HCT116 (cell line): ENCODE data around the gene GRIK4. TPM values are rescaled to one million over a fixed set of nuclear protein-coding genes. Genes with fewer than 3 reads are reported as not detected.

Experiments used
- ATAC-seq: fragments of 200-7000 bp; cut with Tn5 transposase; 2 replicates; pipeline ENCODE4 v1.9.1; 2020; ENCODE audit warnings: mild to moderate bottlenecking, moderate library complexity
- BruUV-seq: library from RNA; stranded (reverse); fragments of 400-500 nt; replicated peaks from 2 replicates; lab custom pipeline; 2021; lab: Mats Ljungman, UMichigan
- CTCF ChIA-PET: fragments of 300-600 bp; sonication (Branson Sonifier 250); formaldehyde crosslinking; loops from one replicate; lab custom pipeline; 2021; ENCODE audit warnings: antibody characterized with exemption; lab: Charles Lee
- POLR2A ChIA-PET: fragments of 300-600, 350-600 bp; sonication (Branson Sonifier 250); formaldehyde crosslinking; loops from one replicate; lab custom pipeline; 2021; ENCODE audit warnings: antibody characterized with exemption; lab: Charles Lee
- RAD21 ChIA-PET, 2 experiments: fragments of 300-600 bp; sonication (Branson Sonifier 250); formaldehyde crosslinking; loops; one replicate each; lab custom pipeline; 2023; ENCODE audit warnings: low total read pairs in 2 of 2; ENCODE audit not compliant: uncharacterized antibody in 2 of 2, unreplicated experiment in 2 of 2, low non-redundant PET in 1 of 2; lab: Charles Lee
- DNase-seq: peaks from one replicate; pipeline ENCODE4 v3.0.0-alpha.2; 2010; ENCODE audit warnings: low read depth, low spot score
- H2AFZ ChIP-seq: fragments of 200-600 bp; shearing (Covaris generic), sonication (generic); 2 replicates; pipeline ENCODE4 v1.6.1; 2017; ENCODE audit warnings: low read depth, mixed run types, mixed read lengths, antibody characterized with exemption, low read length; ENCODE audit not compliant: poor library complexity, severe bottlenecking
- H3K27ac ChIP-seq: 2 replicates; pipeline ENCODE4 v1.5.1; 2012; ENCODE audit warnings: low read depth, low read length
- H3K27me3 ChIP-seq: fragments of 200-600 bp; sonication (generic); 2 replicates; pipeline ENCODE4 v1.6.1; 2016; ENCODE audit warnings: mixed run types, low read length, mixed read lengths; ENCODE audit not compliant: insufficient read depth
- H3K36me3 ChIP-seq, 2 experiments: fragments of 200-500 bp in 1 of 2; fragments of 200-600 bp in 1 of 2; sonication (Bioruptor generic) in 1 of 2; sonication (generic) in 1 of 2; 2 replicates each; pipeline versions ENCODE4 v1.5.1 to v1.6.1; 2014 to 2016; ENCODE audit warnings: low read length in 2 of 2, inconsistent platforms in 1 of 2, mixed read lengths in 1 of 2, mixed run types in 1 of 2; ENCODE audit not compliant: insufficient read depth in 2 of 2, control insufficient read depth in 1 of 2
- H3K4me1 ChIP-seq, 2 experiments: fragments of 200-600 bp in 1 of 2; sonication (generic) in 1 of 2; 2 replicates each; pipeline versions ENCODE4 v1.5.1 to v1.6.1; 2012 to 2017; ENCODE audit warnings: low read length in 2 of 2, inconsistent platforms in 1 of 2, mild to moderate bottlenecking in 1 of 2, mixed read lengths in 1 of 2, mixed run types in 1 of 2, moderate library complexity in 1 of 2; ENCODE audit not compliant: insufficient read depth in 2 of 2, control insufficient read depth in 1 of 2
- H3K4me2 ChIP-seq: fragments of 200-600 bp; sonication (generic); 2 replicates; pipeline ENCODE4 v1.6.1; 2017; ENCODE audit warnings: mixed run types, low read length, mixed read lengths
- H3K4me3 ChIP-seq, 2 experiments: fragments of 200-600 bp in 1 of 2; sonication (generic) in 1 of 2; replicated peaks in 1 of 2; 2 replicates each; pipeline ENCODE4 v1.5.1; 2011 to 2016; ENCODE audit warnings: low read length in 2 of 2, control low read depth in 1 of 2, low read depth in 1 of 2, mild to moderate bottlenecking in 1 of 2, mixed read lengths in 1 of 2, mixed run types in 1 of 2
- H3K79me2 ChIP-seq: fragments of 200-600 bp; sonication (generic); 2 replicates; pipeline ENCODE4 v1.6.1; 2017; ENCODE audit warnings: mild to moderate bottlenecking, mixed run types, low read length, moderate library complexity, mixed read lengths; ENCODE audit not compliant: insufficient read depth
- H3K9ac ChIP-seq: fragments of 200-600 bp; sonication (generic); 2 replicates; pipeline ENCODE4 v1.6.1; 2016; ENCODE audit warnings: low read length, mixed read lengths
- H3K9me2 ChIP-seq: fragments of 200-600 bp; sonication (generic), shearing (Covaris generic); 2 replicates; pipeline ENCODE4 v1.6.1; 2017; ENCODE audit warnings: mixed run types, mild to moderate bottlenecking, moderate library complexity; ENCODE audit not compliant: insufficient read depth
- H3K9me3 ChIP-seq, 2 experiments: fragments of 200-500 bp in 1 of 2; fragments of 200-600 bp in 1 of 2; sonication (Bioruptor generic) in 1 of 2; sonication (generic) in 1 of 2; 2 replicates each; pipeline ENCODE4 v1.6.1; 2014 to 2017; ENCODE audit warnings: low read length in 2 of 2, mixed read lengths in 2 of 2, inconsistent platforms in 1 of 2, low read depth in 1 of 2, mild to moderate bottlenecking in 1 of 2, mixed run types in 1 of 2, moderate library complexity in 1 of 2; ENCODE audit not compliant: control insufficient read depth in 1 of 2, insufficient read depth in 1 of 2
- H4K20me1 ChIP-seq: fragments of 200-600 bp; sonication (generic), shearing (Covaris generic); 2 replicates; pipeline ENCODE4 v1.6.1; 2017; ENCODE audit warnings: mixed run types, mild to moderate bottlenecking, moderate library complexity; ENCODE audit not compliant: insufficient read depth
- ATF3 ChIP-seq: IDR thresholded peaks from 2 replicates; pipeline ENCODE4 v1.6.1; 2012
- CBX3 ChIP-seq: IDR thresholded peaks from 2 replicates; pipeline ENCODE4 v1.6.1; 2012; ENCODE audit warnings: low read depth
- CEBPB ChIP-seq: IDR thresholded peaks from 2 replicates; pipeline ENCODE4 v1.6.1; 2012; ENCODE audit warnings: low read depth
- EGR1 ChIP-seq: IDR thresholded peaks from 2 replicates; pipeline ENCODE4 v1.6.1; 2012; ENCODE audit warnings: low read depth
- ELF1 ChIP-seq: IDR thresholded peaks from 2 replicates; pipeline ENCODE4 v1.6.1; 2012; ENCODE audit warnings: low read depth, borderline replicate concordance
- EZH2 ChIP-seq: fragments of 200-600 bp; sonication (generic); IDR thresholded peaks from 2 replicates; pipeline ENCODE4 v1.6.1; 2017; ENCODE audit warnings: antibody characterized with exemption, mixed run types
- EZH2phosphoT487 ChIP-seq: fragments of 200-600 bp; IDR thresholded peaks from 2 replicates; pipeline ENCODE4 v1.6.1; 2018; ENCODE audit warnings: antibody characterized with exemption, borderline replicate concordance
- REST ChIP-seq: IDR thresholded peaks from 2 replicates; pipeline ENCODE4 v1.6.1; 2012; ENCODE audit warnings: low read depth
- SIN3A ChIP-seq: IDR thresholded peaks from 2 replicates; pipeline ENCODE4 v1.6.1; 2012; ENCODE audit warnings: low read depth
- YY1 ChIP-seq: IDR thresholded peaks from 2 replicates; pipeline ENCODE4 v1.6.1; 2011; ENCODE audit warnings: low read length, low read depth, moderate library complexity, mild to moderate bottlenecking; ENCODE audit not compliant: insufficient replicate concordance; ENCODE audit errors: extremely low read depth
- intact Hi-C: fragments of 100-400 bp; cut with micrococcal nuclease; formaldehyde crosslinking; loops from 2 replicates; pipeline ENCODE4 v1.10.0; 2022
- total RNA-seq: library from RNA; stranded (reverse); gene quantifications from one replicate; pipeline ENCODE4 v1.2.1, GENCODE V29; 2021; ENCODE audit not compliant: unreplicated experiment
- TF ChIP-seq, protein P1 (sequence below), 3 experiments: fragments of 200-600 bp in 1 of 3; sonication (generic) in 1 of 3; IDR thresholded peaks in 2 of 3; conservative IDR thresholded peaks in 1 of 3; 2 replicates each; pipeline ENCODE4 v1.5.1; 2012 to 2017; ENCODE audit warnings: low read depth in 2 of 3, low read length in 2 of 3, antibody characterized with exemption in 1 of 3, borderline replicate concordance in 1 of 3, control low read depth in 1 of 3, mild to moderate bottlenecking in 1 of 3, mixed read lengths in 1 of 3, mixed run types in 1 of 3, moderate library complexity in 1 of 3; ENCODE audit not compliant: insufficient read depth in 1 of 3
- TF ChIP-seq, protein P2 (sequence below): IDR thresholded peaks from 2 replicates; pipeline ENCODE4 v1.6.1; 2012

Gene GRIK4
- total RNA-seq, 1 experiment from 2014 or later, result 0.52 TPM

- Histone ChIP-seq H3K27me3 (peaks cover 4% of the 10 kb centered on the region; the same call in 1 of the 2 replicates), H3K9me2 (no peaks in the 10 kb centered on the region), H3K4me2 (no peak overlapping the region), H3K79me2 (no peaks in the 10 kb centered on the region), H4K20me1 (no peaks in the 10 kb centered on the region), H3K4me3 (no peak overlapping the region), H3K4me1 (no peaks in the 10 kb centered on the region), H3K27ac (no peak overlapping the region), H3K9me3 (peaks cover 4% of the 10 kb centered on the region in 2 experiments; a peak in 2 of 4 replicates), H2AFZ (no peak overlapping the region), H3K9ac (no peak overlapping the region), H3K36me3 (no peaks in the 10 kb centered on the region)
- ChIA-PET CTCF (no interaction called here), POLR2A (no interaction called here), RAD21 (no interaction called here)
- ATAC-seq, result no peak
- no peak for TF ChIP-seq ELF1
- TF ChIP-seq, protein P1, sequence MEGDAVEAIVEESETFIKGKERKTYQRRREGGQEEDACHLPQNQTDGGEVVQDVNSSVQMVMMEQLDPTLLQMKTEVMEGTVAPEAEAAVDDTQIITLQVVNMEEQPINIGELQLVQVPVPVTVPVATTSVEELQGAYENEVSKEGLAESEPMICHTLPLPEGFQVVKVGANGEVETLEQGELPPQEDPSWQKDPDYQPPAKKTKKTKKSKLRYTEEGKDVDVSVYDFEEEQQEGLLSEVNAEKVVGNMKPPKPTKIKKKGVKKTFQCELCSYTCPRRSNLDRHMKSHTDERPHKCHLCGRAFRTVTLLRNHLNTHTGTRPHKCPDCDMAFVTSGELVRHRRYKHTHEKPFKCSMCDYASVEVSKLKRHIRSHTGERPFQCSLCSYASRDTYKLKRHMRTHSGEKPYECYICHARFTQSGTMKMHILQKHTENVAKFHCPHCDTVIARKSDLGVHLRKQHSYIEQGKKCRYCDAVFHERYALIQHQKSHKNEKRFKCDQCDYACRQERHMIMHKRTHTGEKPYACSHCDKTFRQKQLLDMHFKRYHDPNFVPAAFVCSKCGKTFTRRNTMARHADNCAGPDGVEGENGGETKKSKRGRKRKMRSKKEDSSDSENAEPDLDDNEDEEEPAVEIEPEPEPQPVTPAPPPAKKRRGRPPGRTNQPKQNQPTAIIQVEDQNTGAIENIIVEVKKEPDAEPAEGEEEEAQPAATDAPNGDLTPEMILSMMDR (IDR thresholded peaks at IDR 0.05 in 2 of 3, conservative IDR thresholded peaks at IDR 0.05 in 1 of 3; ENCODE audit: borderline replicate concordance in 1 of 3, insufficient read depth in 1 of 3, low read depth in 2 of 3, low read length in 2 of 3), result no peak
- TF ChIP-seq EZH2phosphoT487, result no peak
- TF ChIP-seq, protein P2, sequence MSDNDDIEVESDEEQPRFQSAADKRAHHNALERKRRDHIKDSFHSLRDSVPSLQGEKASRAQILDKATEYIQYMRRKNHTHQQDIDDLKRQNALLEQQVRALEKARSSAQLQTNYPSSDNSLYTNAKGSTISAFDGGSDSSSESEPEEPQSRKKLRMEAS, result no peak
- TF ChIP-seq SIN3A, result no peak
- no peak for TF ChIP-seq EZH2
- no peak for TF ChIP-seq CEBPB
- TF ChIP-seq YY1, result no peak
- no peak for TF ChIP-seq ATF3
- no peak for TF ChIP-seq CBX3
- TF ChIP-seq REST, result no peak
- no peak for TF ChIP-seq EGR1
- intact Hi-C loops, result no loop called here
- no TSS peak for BruUV-seq
- no peak for DNase-seq
These were observed 67.1 kb downstream of the GRIK4 start for GRCh38 chr11:120578596-120579154.
